A673 (cell line): ENCODE results near the gene EXOSC10.

Experiments
- EZH2 ChIP-seq: fragments of 200-600 bp; sonication (generic); IDR thresholded peaks from 2 replicates; pipeline ENCODE4 v1.6.1; 2017; ENCODE audit warnings: borderline replicate concordance, low read depth, mild to moderate bottlenecking, mixed read lengths, antibody characterized with exemption, low read length; ENCODE audit not compliant: poor library complexity, severe bottlenecking
- TF ChIP-seq, protein P1 (sequence below): fragments of 300-800, 200-600 bp; sonication (generic); conservative IDR thresholded peaks from 2 replicates; pipeline ENCODE4 v1.5.1; 2017; ENCODE audit warnings: low read depth, mild to moderate bottlenecking, antibody characterized with exemption, low read length, moderate library complexity, mixed read lengths

DNA sequence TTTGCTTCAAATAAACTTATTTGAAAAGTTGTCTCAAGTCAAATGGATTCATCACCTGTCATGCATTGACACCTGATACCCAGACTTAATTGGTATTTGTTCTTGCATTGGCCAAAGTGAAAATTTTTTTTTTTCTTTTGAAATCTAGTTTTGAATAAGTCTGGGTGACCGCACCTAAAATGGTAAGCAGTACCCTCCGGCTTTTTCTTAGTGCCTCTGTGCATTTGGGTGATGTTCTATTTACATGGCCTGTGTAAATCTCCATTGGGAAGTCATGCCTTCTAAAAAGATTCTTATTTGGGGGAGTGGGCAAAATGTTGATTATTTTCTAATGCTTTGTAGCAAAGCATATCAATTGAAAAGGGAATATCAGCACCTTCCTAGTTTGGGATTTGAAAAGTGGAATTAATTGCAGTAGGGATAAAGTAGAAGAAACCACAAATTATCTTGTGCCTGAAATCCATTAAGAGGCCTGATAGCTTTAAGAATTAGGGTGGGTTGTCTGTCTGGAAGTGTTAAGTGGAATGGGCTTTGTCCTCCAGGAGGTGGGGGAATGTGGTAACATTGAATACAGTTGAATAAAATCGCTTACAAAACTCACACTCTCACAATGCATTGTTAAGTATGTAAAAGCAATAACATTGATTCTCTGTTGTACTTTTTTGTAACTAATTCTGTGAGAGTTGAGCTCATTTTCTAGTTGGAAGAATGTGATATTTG is 75.4 kb downstream of the EXOSC10 start:
- TF ChIP-seq, protein P1, sequence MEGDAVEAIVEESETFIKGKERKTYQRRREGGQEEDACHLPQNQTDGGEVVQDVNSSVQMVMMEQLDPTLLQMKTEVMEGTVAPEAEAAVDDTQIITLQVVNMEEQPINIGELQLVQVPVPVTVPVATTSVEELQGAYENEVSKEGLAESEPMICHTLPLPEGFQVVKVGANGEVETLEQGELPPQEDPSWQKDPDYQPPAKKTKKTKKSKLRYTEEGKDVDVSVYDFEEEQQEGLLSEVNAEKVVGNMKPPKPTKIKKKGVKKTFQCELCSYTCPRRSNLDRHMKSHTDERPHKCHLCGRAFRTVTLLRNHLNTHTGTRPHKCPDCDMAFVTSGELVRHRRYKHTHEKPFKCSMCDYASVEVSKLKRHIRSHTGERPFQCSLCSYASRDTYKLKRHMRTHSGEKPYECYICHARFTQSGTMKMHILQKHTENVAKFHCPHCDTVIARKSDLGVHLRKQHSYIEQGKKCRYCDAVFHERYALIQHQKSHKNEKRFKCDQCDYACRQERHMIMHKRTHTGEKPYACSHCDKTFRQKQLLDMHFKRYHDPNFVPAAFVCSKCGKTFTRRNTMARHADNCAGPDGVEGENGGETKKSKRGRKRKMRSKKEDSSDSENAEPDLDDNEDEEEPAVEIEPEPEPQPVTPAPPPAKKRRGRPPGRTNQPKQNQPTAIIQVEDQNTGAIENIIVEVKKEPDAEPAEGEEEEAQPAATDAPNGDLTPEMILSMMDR, result no peak
- TF ChIP-seq EZH2, result no peak
